ENCODE data around the gene ADORA2A.
"Not testable (repeated sequence)": the region's sequence is repeated elsewhere in the genome, so short reads cannot be mapped to it uniquely, and the experiment has no call there.

The ADORA2A gene

GRCh38 chr22:24455751-24456426, 28.5 kb downstream of the ADORA2A start:
- DNase-seq = no peak

GRCh38 chr22:24457894-24458420, 30.6 kb downstream of the ADORA2A start:
- DNase-seq = no peak

GRCh38 chr22:24459911-24460310, 32.5 kb downstream of the ADORA2A start:
- no peak for DNase-seq

DNA sequence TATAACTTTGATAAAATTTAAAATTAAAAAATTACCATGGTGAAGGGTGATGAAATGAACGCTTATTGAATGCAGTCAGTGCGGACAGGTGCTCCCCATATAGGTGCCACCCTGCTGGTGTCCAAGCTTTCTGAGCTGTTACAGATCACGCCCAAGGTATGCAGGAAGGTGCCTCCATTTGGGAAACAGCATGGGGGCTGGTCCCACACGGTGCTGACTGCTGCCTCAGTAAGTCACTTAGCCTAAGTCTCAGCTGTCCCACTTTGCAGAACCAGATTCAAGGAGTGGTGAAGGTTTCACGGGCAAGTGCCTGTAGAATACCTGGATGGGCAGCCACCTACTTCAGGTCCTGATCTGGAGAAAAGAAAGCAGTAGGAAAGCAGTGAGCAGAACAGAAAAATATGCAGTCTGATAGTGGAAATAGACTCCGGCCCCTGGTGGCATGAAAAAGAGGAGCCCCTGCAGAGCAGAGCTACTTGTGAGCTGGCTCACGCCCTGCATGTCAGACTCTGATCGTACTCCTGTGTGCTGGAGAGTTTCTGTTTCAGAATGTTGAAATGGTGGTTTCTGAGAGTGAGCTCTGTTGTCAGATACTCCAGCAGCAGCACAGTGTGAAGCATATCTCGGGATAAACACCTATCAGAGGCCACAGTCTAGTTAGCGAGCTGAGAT, 33.2 kb downstream of the ADORA2A start:
- DNase-seq = no peak

- no peak for DNase-seq
Measured at GRCh38 chr22:24463071-24463760, 35.8 kb downstream of the ADORA2A start.

DNA sequence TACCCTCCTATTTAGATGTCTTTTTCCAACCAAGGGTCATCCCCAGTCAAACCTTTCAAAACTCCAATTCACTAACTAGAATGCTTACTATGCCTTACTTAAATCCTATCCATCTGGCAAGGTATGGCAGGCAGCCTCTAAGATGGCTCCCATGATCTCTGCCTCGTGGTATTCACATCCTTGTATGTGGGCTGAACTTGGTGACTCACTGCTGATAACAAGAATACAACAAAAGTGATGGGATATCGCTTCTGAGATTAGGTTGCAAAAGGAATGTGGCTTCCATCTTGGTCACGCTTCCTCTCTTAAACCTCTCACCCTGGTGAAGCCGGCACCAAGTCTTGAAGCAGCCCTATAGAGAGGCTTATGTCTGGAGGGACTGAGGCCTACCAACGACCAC, 38.2 kb downstream of the ADORA2A start:
- DNase-seq = no peak

- DNase-seq = no peak
Measured at GRCh38 chr22:24465975-24466374, 38.6 kb downstream of the ADORA2A start.

- no peak for DNase-seq
Measured at GRCh38 chr22:24466716-24467328, 39.4 kb downstream of the ADORA2A start.

GRCh38 chr22:24467340-24467739, 39.9 kb downstream of the ADORA2A start:
- DNase-seq = no peak

DNA sequence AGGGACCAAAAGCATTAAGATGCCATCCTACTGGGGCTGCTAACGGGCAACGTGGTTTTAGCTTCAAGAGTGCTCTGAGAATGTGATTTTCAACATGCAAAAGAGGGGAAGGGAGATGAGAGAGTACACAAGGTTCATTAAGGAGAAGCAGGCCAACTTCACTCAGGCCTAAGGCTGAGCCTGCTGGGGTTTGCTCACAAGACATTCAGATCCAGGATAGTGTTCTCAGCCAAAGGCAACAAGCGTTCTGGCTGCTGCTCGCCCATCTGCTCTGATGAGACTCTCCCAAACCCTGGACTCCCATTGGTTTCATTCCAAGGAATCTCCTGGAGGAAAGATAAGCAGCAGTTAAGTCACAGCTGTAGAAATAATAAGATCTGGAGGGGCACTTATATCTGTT, 44.2 kb downstream of the ADORA2A start:
- DNase-seq = no peak

- no peak for DNase-seq
Measured at GRCh38 chr22:24473284-24473683, 45.9 kb downstream of the ADORA2A start.

DNA sequence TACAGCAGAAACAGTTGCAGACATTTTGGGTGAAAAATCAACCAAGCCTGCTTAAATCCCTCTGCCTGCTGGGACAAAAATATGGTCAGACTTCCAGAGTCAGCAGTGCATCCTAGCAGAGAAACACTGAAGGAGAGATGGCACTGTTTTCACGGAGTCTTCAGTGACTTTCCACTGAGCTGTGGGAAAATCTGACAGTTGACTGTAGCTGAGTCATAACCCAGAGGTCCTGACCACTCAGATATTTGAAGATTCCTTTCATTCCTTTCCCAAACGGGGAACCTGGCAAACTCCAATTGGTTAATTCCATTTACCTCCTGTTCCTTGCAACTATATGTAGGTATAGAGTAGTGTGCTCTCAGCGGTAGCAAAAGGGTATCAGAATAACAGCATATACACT, 46.8 kb downstream of the ADORA2A start:
- DNase-seq = no peak

DNA sequence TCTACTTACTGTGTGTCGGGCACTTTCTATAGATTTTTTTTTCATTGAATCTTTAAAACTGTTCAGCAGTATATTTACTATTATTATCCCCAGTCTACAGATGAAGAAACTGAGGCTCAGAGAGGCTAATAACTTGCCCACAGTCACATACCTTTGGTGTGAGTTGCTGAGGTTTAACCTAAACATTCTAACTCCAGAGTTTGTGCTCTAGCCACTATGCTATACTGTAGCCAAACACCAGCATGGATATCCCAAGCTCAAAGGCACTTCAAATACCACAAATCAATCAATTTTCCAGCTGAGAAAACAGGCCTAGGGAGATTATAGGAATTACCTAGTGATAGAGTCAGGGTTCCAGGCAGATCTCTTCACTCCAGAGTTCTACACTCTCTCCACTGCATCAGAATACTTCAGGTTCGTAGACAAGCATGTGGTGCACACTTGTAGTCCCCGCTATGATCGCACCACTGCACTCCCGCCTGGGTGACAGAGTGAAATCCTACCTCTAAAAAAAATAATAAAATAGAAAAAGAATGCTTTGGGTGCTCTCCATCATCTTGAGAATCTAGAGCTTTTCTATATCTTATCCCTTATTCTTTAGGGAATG, 47.4 kb downstream of the ADORA2A start:
- no peak for DNase-seq

- DNase-seq = no peak
Measured at GRCh38 chr22:24481641-24482040, 54.2 kb downstream of the ADORA2A start.

DNA sequence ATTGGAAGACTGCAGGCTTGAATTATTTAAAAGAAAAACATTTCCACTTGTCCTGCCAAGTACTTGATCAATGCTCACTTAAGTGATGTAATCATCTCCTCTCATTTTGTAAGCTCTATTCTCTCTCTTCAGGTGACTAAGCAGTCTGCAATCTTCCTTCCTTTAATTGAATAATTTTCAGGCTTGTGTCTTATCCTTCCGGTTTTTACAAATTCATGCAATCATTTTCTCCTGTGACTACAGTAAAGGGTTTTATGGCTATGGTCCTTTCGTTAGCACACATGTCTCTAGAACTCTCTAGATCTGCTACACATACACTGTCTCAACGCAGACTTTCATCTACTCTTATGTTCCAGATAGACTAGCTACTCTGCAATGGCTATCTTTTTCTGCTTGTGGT, 55.2 kb downstream of the ADORA2A start:
- DNase-seq = no peak

DNA sequence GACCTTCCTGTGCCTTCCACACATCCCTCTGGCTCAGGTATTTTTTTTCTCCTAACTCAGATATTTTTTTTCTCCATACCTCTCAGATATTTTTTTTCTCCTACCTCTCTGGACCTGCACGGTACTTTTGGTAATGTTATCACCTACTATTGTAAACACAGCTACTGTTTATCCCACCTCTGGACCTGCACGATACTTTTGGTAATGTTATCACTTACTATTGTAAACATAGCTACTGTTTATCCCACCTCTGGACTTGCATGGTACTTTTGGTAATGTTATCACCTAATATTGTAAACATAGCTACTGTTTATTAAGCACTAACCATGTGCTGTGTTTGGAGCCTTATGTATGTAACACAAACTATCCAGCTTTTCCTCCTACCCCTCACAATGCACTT, 55.6 kb downstream of the ADORA2A start:
- no peak for DNase-seq

- DNase-seq = no peak
Measured at GRCh38 chr22:24483976-24484545, 56.7 kb downstream of the ADORA2A start.

DNA sequence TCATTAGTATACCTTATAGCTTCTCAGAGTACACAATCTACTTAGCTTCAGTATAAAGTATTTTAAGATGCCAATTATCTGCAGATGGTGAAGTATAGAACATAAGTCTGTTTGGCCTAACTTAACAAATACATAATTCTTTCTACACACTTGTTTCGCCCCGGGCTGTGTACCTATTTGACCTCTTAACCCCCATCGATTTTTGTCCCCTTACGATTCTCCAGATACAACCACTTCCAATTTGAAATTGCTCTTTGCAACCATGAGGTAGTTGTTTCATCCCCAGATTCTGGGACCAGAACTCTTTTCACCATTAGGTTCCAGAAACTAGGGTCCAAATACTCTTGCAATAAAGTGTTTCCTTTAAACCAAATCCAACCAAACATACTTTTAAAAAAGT, 57.8 kb downstream of the ADORA2A start:
- no peak for DNase-seq

- DNase-seq = no peak
Measured at GRCh38 chr22:24485608-24486007, 58.2 kb downstream of the ADORA2A start.

- DNase-seq = no peak
Measured at GRCh38 chr22:24486501-24486921, 59.1 kb downstream of the ADORA2A start.

DNA sequence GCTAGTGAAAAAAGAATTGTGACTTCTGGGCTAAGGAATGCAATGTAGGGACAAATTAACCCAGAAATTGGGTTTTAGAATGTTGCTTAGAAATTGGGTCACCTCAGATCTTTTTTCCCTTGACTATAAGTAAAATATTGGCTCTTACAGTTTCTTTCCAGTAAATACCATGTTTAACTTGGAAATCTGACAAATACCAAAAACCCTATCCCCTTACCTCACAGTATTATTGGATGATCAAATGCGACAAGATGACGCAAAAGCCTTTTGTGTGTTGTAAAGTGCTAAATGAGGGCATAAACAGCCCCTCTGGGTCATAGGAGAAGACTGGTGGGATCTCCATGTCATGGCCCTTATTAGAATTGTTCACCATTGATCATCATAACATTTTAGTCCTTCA, 61.6 kb downstream of the ADORA2A start:
- no peak for DNase-seq

GRCh38 chr22:24489434-24489833, 62.0 kb downstream of the ADORA2A start:
- DNase-seq = not testable (repeated sequence)

Measured in NCI-H187 treated with DMSO at 0.1 percent for 48 hours (cell line).